HepG2 (cell line): ENCODE data around the gene HOXC5. TPM values are rescaled to one million over a fixed set of nuclear protein-coding genes. Genes with fewer than 3 reads are reported as not detected.

Experiments used
- GPBP1L1 ChIP-seq: sonication (generic); formaldehyde crosslinking; IDR thresholded peaks from 2 replicates; pipeline ENCODE4 v1.5.0; 2020; ENCODE audit warnings: mild to moderate bottlenecking, missing genetic modification reagents
- MEF2D ChIP-seq: sonication (generic); formaldehyde crosslinking; IDR thresholded peaks from 2 replicates; pipeline ENCODE4 v1.5.1; 2020; ENCODE audit warnings: mild to moderate bottlenecking, missing genetic modification reagents
- NCOA5 ChIP-seq: sonication (generic); formaldehyde crosslinking; IDR thresholded peaks from 2 replicates; pipeline ENCODE4 v1.4.0; 2020; ENCODE audit warnings: missing genetic modification reagents
- TIGD3 ChIP-seq: sonication (generic); formaldehyde crosslinking; IDR thresholded peaks from 2 replicates; pipeline ENCODE4 v1.5.1; 2020; ENCODE audit warnings: mild to moderate bottlenecking, missing genetic modification reagents, borderline replicate concordance
- ZBTB4 ChIP-seq: sonication (generic); formaldehyde crosslinking; IDR thresholded peaks from 2 replicates; pipeline ENCODE4 v1.4.0; 2020; ENCODE audit warnings: missing genetic modification reagents, mild to moderate bottlenecking, borderline replicate concordance
- ZNF552 ChIP-seq: sonication (generic); formaldehyde crosslinking; IDR thresholded peaks from 2 replicates; pipeline ENCODE4 v1.9.0; 2022; ENCODE audit warnings: missing genetic modification reagents, mild to moderate bottlenecking, borderline replicate concordance
- ZNF710 ChIP-seq: sonication (generic); formaldehyde crosslinking; IDR thresholded peaks from 2 replicates; pipeline ENCODE4 v1.5.0; 2020; ENCODE audit warnings: mild to moderate bottlenecking, missing genetic modification reagents, borderline replicate concordance
- ZNF784 ChIP-seq: sonication (generic); formaldehyde crosslinking; IDR thresholded peaks from 2 replicates; pipeline ENCODE4 v1.5.1; 2020; ENCODE audit warnings: missing genetic modification reagents, mild to moderate bottlenecking, borderline replicate concordance
- polyA plus RNA-seq, 8 experiments: library from polyadenylated mRNA; depleted of rRNA in 3 of 8; stranded (reverse) in 7 of 8; unstranded in 1 of 8; fragments of >200 nt; fragmentation: Illumina TruSeq in 4 of 8; extraction: Trizol in 4 of 8; gene quantifications; 2 replicates each; pipeline versions ENCODE4 v1.2.1 to v1.2.3, GENCODE V29; 2011 to 2016; ENCODE audit warnings: low read depth in 4 of 8, missing spikeins in 1 of 8, mixed read lengths in 1 of 8; ENCODE audit not compliant: insufficient read depth in 1 of 8
- total RNA-seq, 5 experiments: library from RNA; depleted of rRNA; stranded (reverse); fragments of >200 nt; fragmentation: Illumina TruSeq; extraction: Trizol; gene quantifications; 2 replicates each; pipeline ENCODE4 v1.2.3, GENCODE V29; 2016; ENCODE audit warnings: low read depth in 1 of 5

HOXC5 gene
- total and polyA plus RNA-seq, 2 of the 13 experiments (the other 11 are each of a cell fraction or from before 2014, with no cell fraction given) = not detected

- TF ChIP-seq ZNF710 (CRISPR knock-in tag) (no peak), GPBP1L1 (CRISPR knock-in tag) (no peak), NCOA5 (CRISPR knock-in tag) (no peak), MEF2D (CRISPR knock-in tag) (no peak), TIGD3 (CRISPR knock-in tag) (no peak), ZNF552 (CRISPR knock-in tag) (no peak), ZNF784 (no peak), ZBTB4 (CRISPR knock-in tag) (no peak)
Measured at GRCh38 chr12:54002278-54002914, 30.5 kb upstream of the HOXC5 start (continued).
